Measurements from ENCODE around the gene PARP12. TPM values are rescaled to one million over a fixed set of nuclear protein-coding genes. Genes with fewer than 3 reads are reported as not detected.

The PARP12 gene
- total RNA-seq, 1 donor from 2014 or later: 3.4 TPM

DNA sequence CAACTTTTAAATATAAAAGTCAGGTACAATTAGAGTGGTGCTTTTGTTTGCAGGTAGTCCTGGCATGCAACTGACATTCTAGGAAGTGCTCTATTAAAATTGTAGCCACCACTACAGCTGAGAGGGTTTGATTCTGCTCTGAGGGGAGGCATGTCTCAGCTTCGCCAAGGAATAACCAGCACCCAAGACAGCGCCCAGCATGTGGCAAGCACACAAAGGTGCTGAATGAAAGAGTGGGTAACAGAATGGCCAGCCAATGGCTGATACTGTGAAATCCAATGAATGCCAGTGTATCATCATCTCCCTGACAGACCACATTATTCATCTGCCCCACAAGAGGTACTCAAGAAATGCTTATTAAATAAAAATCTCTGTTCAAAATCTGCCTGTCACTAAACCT is 6.9 kb downstream of the PARP12 start:
- H3K36me3 Mint-ChIP-seq (ENCODE audit: insufficient read depth): no peaks in the 10 kb centered on the region
- TF ChIP-seq, protein P1, sequence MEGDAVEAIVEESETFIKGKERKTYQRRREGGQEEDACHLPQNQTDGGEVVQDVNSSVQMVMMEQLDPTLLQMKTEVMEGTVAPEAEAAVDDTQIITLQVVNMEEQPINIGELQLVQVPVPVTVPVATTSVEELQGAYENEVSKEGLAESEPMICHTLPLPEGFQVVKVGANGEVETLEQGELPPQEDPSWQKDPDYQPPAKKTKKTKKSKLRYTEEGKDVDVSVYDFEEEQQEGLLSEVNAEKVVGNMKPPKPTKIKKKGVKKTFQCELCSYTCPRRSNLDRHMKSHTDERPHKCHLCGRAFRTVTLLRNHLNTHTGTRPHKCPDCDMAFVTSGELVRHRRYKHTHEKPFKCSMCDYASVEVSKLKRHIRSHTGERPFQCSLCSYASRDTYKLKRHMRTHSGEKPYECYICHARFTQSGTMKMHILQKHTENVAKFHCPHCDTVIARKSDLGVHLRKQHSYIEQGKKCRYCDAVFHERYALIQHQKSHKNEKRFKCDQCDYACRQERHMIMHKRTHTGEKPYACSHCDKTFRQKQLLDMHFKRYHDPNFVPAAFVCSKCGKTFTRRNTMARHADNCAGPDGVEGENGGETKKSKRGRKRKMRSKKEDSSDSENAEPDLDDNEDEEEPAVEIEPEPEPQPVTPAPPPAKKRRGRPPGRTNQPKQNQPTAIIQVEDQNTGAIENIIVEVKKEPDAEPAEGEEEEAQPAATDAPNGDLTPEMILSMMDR (IDR thresholded peaks at IDR 0.05; ENCODE audit: unreplicated experiment): no peak
- peaks cover 30% of the 10 kb centered on the region for H3K27me3 Mint-ChIP-seq
- H3K9me3 Mint-ChIP-seq (ENCODE audit: low read depth): no peaks in the 10 kb centered on the region
- peaks cover 2% of the 10 kb centered on the region for H3K4me1 Mint-ChIP-seq (ENCODE audit: low read depth)
- no peak overlapping the region for H3K27ac Mint-ChIP-seq
- H3K4me3 Mint-ChIP-seq (ENCODE audit: low read depth): no peak overlapping the region
- DNase-seq (ENCODE audit: low spot score, unreplicated experiment): no peak

DNA sequence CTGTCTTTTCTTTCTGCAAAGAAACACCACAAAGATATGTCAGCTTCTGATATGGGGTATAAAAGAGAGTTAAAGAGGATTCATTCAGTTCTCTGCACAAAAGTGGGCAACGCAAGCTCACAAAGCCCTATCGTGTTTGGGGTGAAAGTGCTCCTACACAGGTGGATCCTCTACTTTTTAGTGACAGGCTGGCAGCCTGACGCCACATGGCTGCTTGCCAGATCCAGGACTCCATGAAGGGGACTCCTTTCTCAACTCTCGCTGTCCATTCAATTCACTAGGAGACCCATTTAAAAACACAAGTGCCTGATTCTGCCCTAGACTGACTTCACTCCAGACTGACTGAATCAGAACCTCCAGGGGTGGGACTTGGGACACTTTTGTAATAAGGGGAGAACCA is 8.0 kb downstream of the PARP12 start:
- peaks cover 20% of the 10 kb centered on the region for H3K27me3 Mint-ChIP-seq
- H3K4me1 Mint-ChIP-seq (ENCODE audit: low read depth): peaks cover 3% of the 10 kb centered on the region
- no peak for DNase-seq (ENCODE audit: low spot score, unreplicated experiment)
- TF ChIP-seq, protein P1 (IDR thresholded peaks at IDR 0.05; ENCODE audit: unreplicated experiment): no peak
- no peaks in the 10 kb centered on the region for H3K9me3 Mint-ChIP-seq (ENCODE audit: low read depth)
- no peak overlapping the region for H3K4me3 Mint-ChIP-seq (ENCODE audit: low read depth)
- no peaks in the 10 kb centered on the region for H3K36me3 Mint-ChIP-seq (ENCODE audit: insufficient read depth)
- H3K27ac Mint-ChIP-seq: no peak overlapping the region

GRCh38 chr7:140053812-140054539 is 8.8 kb downstream of the PARP12 start:
- no peak overlapping the region for H3K4me3 Mint-ChIP-seq (ENCODE audit: low read depth)
- no peak overlapping the region for H3K27ac Mint-ChIP-seq
- no peaks in the 10 kb centered on the region for H3K36me3 Mint-ChIP-seq (ENCODE audit: insufficient read depth)
- TF ChIP-seq, protein P1 (IDR thresholded peaks at IDR 0.05; ENCODE audit: unreplicated experiment): no peak
- peaks cover 8% of the 10 kb centered on the region for H3K4me1 Mint-ChIP-seq (ENCODE audit: low read depth)
- no peaks in the 10 kb centered on the region for H3K9me3 Mint-ChIP-seq (ENCODE audit: low read depth)
- peaks cover 15% of the 10 kb centered on the region for H3K27me3 Mint-ChIP-seq
- no peak for DNase-seq (ENCODE audit: low spot score, unreplicated experiment)

DNA sequence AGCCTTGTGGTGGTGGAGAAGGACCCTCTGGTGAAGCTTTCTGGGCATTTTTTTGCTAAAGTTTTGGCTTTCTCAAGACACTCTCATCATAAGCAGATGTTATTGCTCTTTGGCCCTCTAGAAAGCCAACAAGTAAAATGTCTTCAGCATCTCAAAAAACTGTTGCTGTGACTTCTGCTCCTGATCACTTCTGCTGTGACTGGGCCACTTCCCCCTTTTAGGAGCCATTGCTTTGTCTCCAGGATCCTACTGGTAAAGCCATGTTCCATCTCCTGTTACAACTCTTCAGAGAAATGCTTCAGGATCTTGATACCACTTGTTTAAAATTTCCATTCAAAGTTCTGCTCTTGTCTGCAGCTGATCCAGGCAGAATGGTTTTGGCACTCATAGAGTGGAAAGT is 10.9 kb downstream of the PARP12 start:
- DNase-seq (ENCODE audit: low spot score, unreplicated experiment): no peak
- peaks cover 12% of the 10 kb centered on the region for H3K27me3 Mint-ChIP-seq

GRCh38 chr7:140050100-140050499 is 12.7 kb downstream of the PARP12 start:
- TF ChIP-seq, protein P1 (IDR thresholded peaks at IDR 0.05; ENCODE audit: unreplicated experiment): no peak
- Mint-ChIP-seq H3K4me1 (ENCODE audit: low read depth) (peaks cover 30% of the 10 kb centered on the region), H3K9me3 (ENCODE audit: low read depth) (no peaks in the 10 kb centered on the region), H3K4me3 (ENCODE audit: low read depth) (no peak overlapping the region), H3K27me3 (peaks cover 9% of the 10 kb centered on the region), H3K27ac (no peak overlapping the region), H3K36me3 (ENCODE audit: insufficient read depth) (no peaks in the 10 kb centered on the region)
- no peak for DNase-seq (ENCODE audit: low spot score, unreplicated experiment)

More for the DNA sequence above, 10.9 kb downstream of the PARP12 start:
- H3K27ac Mint-ChIP-seq: no peak overlapping the region
- no peaks in the 10 kb centered on the region for H3K36me3 Mint-ChIP-seq (ENCODE audit: insufficient read depth)
- peaks cover 15% of the 10 kb centered on the region for H3K4me1 Mint-ChIP-seq (ENCODE audit: low read depth)
- TF ChIP-seq, protein P1 (IDR thresholded peaks at IDR 0.05; ENCODE audit: unreplicated experiment): no peak
- no peak overlapping the region for H3K4me3 Mint-ChIP-seq (ENCODE audit: low read depth)
- no peaks in the 10 kb centered on the region for H3K9me3 Mint-ChIP-seq (ENCODE audit: low read depth)
